OCI-LY7 (cell line): ENCODE results near the gene CTSH. TPM values are rescaled to one million over a fixed set of nuclear protein-coding genes. Genes with fewer than 3 reads are reported as not detected.

ENCODE experiments used
- BruUV-seq: library from RNA; stranded (reverse); fragments of 400-500 nt; replicated peaks from 2 replicates; lab custom pipeline; 2021; lab: Mats Ljungman, UMichigan
- CTCF ChIA-PET: fragments of 300-600 bp; sonication (Branson Sonifier 250); formaldehyde crosslinking; loops from one replicate; lab custom pipeline; 2022; ENCODE audit warnings: antibody characterized with exemption; ENCODE audit not compliant: unreplicated experiment; lab: Charles Lee
- POLR2A ChIA-PET: fragments of 300-600 bp; sonication (Branson Sonifier 250); formaldehyde crosslinking; loops from one replicate; lab custom pipeline; 2022; ENCODE audit warnings: antibody characterized with exemption; lab: Charles Lee
- DNase-seq: peaks from one replicate; pipeline ENCODE4 v3.0.0-alpha.2; 2015; ENCODE audit warnings: low spot score
- H2AFZ ChIP-seq: fragments of 200-600 bp; sonication (generic), shearing (Covaris generic); 2 replicates; pipeline ENCODE4 v1.6.1; 2014; ENCODE audit warnings: mild to moderate bottlenecking, antibody characterized with exemption, low read length, moderate library complexity
- H3K27ac ChIP-seq: fragments of 200-600 bp; sonication (generic); 2 replicates; pipeline ENCODE4 v1.5.1; 2014; ENCODE audit warnings: mixed run types, low read depth, mild to moderate bottlenecking, moderate library complexity, low read length, inconsistent platforms; ENCODE audit not compliant: poor library complexity, severe bottlenecking
- H3K36me3 ChIP-seq: fragments of 200-600 bp; sonication (generic); 2 replicates; pipeline ENCODE4 v1.6.1; 2014; ENCODE audit warnings: mild to moderate bottlenecking, antibody characterized with exemption, low read length, moderate library complexity, mixed read lengths; ENCODE audit not compliant: insufficient read depth
- H3K4me1 ChIP-seq: fragments of 200-600 bp; sonication (generic); 2 replicates; pipeline ENCODE4 v1.5.1; 2014; ENCODE audit warnings: mild to moderate bottlenecking, low read length; ENCODE audit not compliant: insufficient read depth, poor library complexity, severe bottlenecking
- H3K4me2 ChIP-seq: fragments of 200-600 bp; sonication (generic); 2 replicates; pipeline ENCODE4 v1.6.1; 2014; ENCODE audit warnings: mild to moderate bottlenecking, low read length
- H3K4me3 ChIP-seq: fragments of 200-600 bp; sonication (generic); 2 replicates; pipeline ENCODE4 v1.5.1; 2014; ENCODE audit warnings: mild to moderate bottlenecking, low read depth, low read length; ENCODE audit not compliant: poor library complexity, severe bottlenecking
- H3K79me2 ChIP-seq: fragments of 200-600 bp; sonication (generic); 2 replicates; pipeline ENCODE4 v1.6.1; 2016; ENCODE audit warnings: low read depth, mild to moderate bottlenecking, low read length, moderate library complexity, mixed read lengths; ENCODE audit not compliant: insufficient read depth
- H3K9me2 ChIP-seq: fragments of 200-600 bp; sonication (generic); 2 replicates; pipeline ENCODE4 v1.6.1; 2016; ENCODE audit warnings: mild to moderate bottlenecking, low read length, mixed read lengths; ENCODE audit not compliant: insufficient read depth
- H3K9me3 ChIP-seq: fragments of 200-600 bp; sonication (generic); 2 replicates; pipeline ENCODE4 v1.6.1; 2014; ENCODE audit warnings: mild to moderate bottlenecking, mixed run types, low read length, mixed read lengths
- H4K20me1 ChIP-seq: fragments of 200-600 bp; sonication (generic); 2 replicates; pipeline ENCODE4 v1.6.1; 2014; ENCODE audit warnings: mild to moderate bottlenecking, antibody characterized with exemption, low read length, moderate library complexity, mixed read lengths; ENCODE audit not compliant: insufficient read depth
- CTCF ChIP-seq: fragments of 200-600 bp; sonication (generic); conservative IDR thresholded peaks from 2 replicates; pipeline ENCODE4 v1.5.1; 2014; ENCODE audit warnings: mild to moderate bottlenecking, antibody characterized with exemption, low read length, moderate library complexity, mixed read lengths
- EZH2phosphoT487 ChIP-seq: fragments of 200-600 bp; sonication (generic); IDR thresholded peaks from 2 replicates; pipeline ENCODE4 v1.6.1; 2018; ENCODE audit warnings: low read depth, borderline replicate concordance, mild to moderate bottlenecking, mixed run types, antibody characterized with exemption, low read length, moderate library complexity, mixed read lengths
- intact Hi-C: fragments of 100-400 bp; cut with micrococcal nuclease; formaldehyde crosslinking; loops from one replicate; pipeline ENCODE4 v1.10.0; 2022; ENCODE audit not compliant: unreplicated experiment
- total RNA-seq, 2 experiments: library from RNA; depleted of rRNA in 1 of 2; stranded (reverse); fragments of >200 nt in 1 of 2; shearing (Covaris generic) in 1 of 2; gene quantifications; 2 replicates each; pipeline ENCODE4 v1.2.3, GENCODE V29; 2014 to 2022

The CTSH gene
- total RNA-seq, 2 experiments from 2014 or later = 21.5 to 26.9 TPM

- DNase-seq = peak; percentile 44
Observed at GRCh38 chr15:78873793-78874765, 70.8 kb downstream of the CTSH start.

GRCh38 chr15:78872972-78873792, 71.7 kb downstream of the CTSH start:
- DNase-seq = peak; percentile 96
- Histone ChIP-seq H3K36me3 (peaks cover 23% of the 10 kb centered on the region; the same call in 1 of the 2 replicates), H3K79me2 (peaks cover 47% of the 10 kb centered on the region), H3K4me2 (peak overlapping the region; percentile 80), H3K9me3 (no peaks in the 10 kb centered on the region), H3K4me3 (peak overlapping the region; percentile 88), H2AFZ (no peak overlapping the region), H4K20me1 (peaks cover 34% of the 10 kb centered on the region), H3K4me1 (peaks cover 30% of the 10 kb centered on the region), H3K27ac (peak overlapping the region; percentile 87), H3K9me2 (no peaks in the 10 kb centered on the region)
- ChIA-PET CTCF (no interaction called here), POLR2A (interaction anchor here (0.6 to 1.2 kb wide), 9 partner anchors 9 to 217 kb away, joined by 3 to 6 read pairs (median 4); no protein-coding TSS in a partner anchor)
- intact Hi-C loops = loop anchor here (1.0 to 10.0 kb wide), 3 partner anchors 30 to 438 kb away; partner anchors contain the start of gene IREB2
- BruUV-seq = no TSS peak
- TF ChIP-seq CTCF (peak; percentile 77), EZH2phosphoT487 (no peak)

More at GRCh38 chr15:78873793-78874765, 70.8 kb downstream of the CTSH start:
- peaks cover 56% of the 10 kb centered on the region for H3K79me2 ChIP-seq
- TSS peak; percentile 58 for BruUV-seq
- H4K20me1 ChIP-seq = peaks cover 41% of the 10 kb centered on the region
- H3K4me1 ChIP-seq = peaks cover 39% of the 10 kb centered on the region
- H3K36me3 ChIP-seq = peaks cover 32% of the 10 kb centered on the region
- peak overlapping the region; percentile 87 for H3K27ac ChIP-seq
- peak overlapping the region; percentile 80 for H3K4me2 ChIP-seq
- POLR2A ChIA-PET = interaction anchor here (0.6 to 1.2 kb wide), 8 partner anchors 8 to 821 kb away, joined by 3 to 6 read pairs (median 4); no protein-coding TSS in a partner anchor
- no peaks in the 10 kb centered on the region for H3K9me3 ChIP-seq
- H2AFZ ChIP-seq = no peak overlapping the region
- no peaks in the 10 kb centered on the region for H3K9me2 ChIP-seq
- H3K4me3 ChIP-seq = peak overlapping the region; percentile 88
- intact Hi-C loops = loop anchor here (1.0 to 10.0 kb wide), 3 partner anchors 31 to 439 kb away; partner anchors contain the start of gene IREB2
- TF ChIP-seq EZH2phosphoT487 = no peak
- TF ChIP-seq CTCF = peak; percentile 45; the same call in 1 of the 2 replicates
- CTCF ChIA-PET = no interaction called here
